Spleen (tissue), 11 donors: ENCODE measurements around the gene KRT78. TPM values are rescaled to one million over a fixed set of nuclear protein-coding genes. Genes with fewer than 3 reads are reported as not detected.

Experiments used
- DNase-seq: peaks from one replicate; pipeline ENCODE4 v3.0.0-alpha.2; 2020
- H3K27ac ChIP-seq, 8 donors: fragments of 200-600 bp; sonication (generic) in 7 of 8; 1 replicate in 4 of 8; 2 replicates in 4 of 8; pipeline versions ENCODE4 v1.5.0 to v1.8.0; 2016 to 2021; ENCODE audit warnings: inconsistent platforms in 4 of 8, mild to moderate bottlenecking in 4 of 8, moderate library complexity in 1 of 8
- H3K27me3 ChIP-seq, 7 donors: fragments of 200-600 bp; sonication (generic) in 6 of 7; replicated peaks in 1 of 7; 1 replicate in 4 of 7; 2 replicates in 3 of 7; pipeline versions ENCODE4 v1.5.0 to v1.8.0; 2016 to 2021; ENCODE audit warnings: inconsistent platforms in 3 of 7, mild to moderate bottlenecking in 1 of 7
- H3K36me3 ChIP-seq, 6 donors: fragments of 200-600 bp; sonication (generic) in 5 of 6; 1 replicate in 4 of 6; 2 replicates in 2 of 6; pipeline versions ENCODE4 v1.5.0 to v1.8.0; 2016 to 2021; ENCODE audit warnings: inconsistent platforms in 2 of 6
- H3K4me1 ChIP-seq, 6 donors: fragments of 200-600 bp; sonication (generic) in 5 of 6; 1 replicate in 3 of 6; 2 replicates in 3 of 6; pipeline versions ENCODE4 v1.5.0 to v1.8.0; 2016 to 2021; ENCODE audit warnings: inconsistent platforms in 3 of 6
- H3K4me3 ChIP-seq, 8 donors: fragments of 200-600 bp; sonication (generic) in 7 of 8; 1 replicate in 4 of 8; 2 replicates in 4 of 8; pipeline versions ENCODE4 v1.5.0 to v1.8.0; 2016 to 2021; ENCODE audit warnings: inconsistent platforms in 4 of 8, mild to moderate bottlenecking in 4 of 8, moderate library complexity in 2 of 8
- H3K9me3 ChIP-seq, 8 donors: fragments of 200-600 bp; sonication (generic) in 7 of 8; 1 replicate in 4 of 8; 2 replicates in 4 of 8; pipeline versions ENCODE4 v1.5.0 to v1.8.0; 2016 to 2021; ENCODE audit warnings: inconsistent platforms in 4 of 8
- POLR2A ChIP-seq, 3 donors: fragments of 450-650 bp; IDR thresholded peaks; one replicate each; pipeline ENCODE4 v1.5.1; 2017; ENCODE audit warnings: antibody characterized with exemption in 3 of 3, mild to moderate bottlenecking in 1 of 3
- POLR2AphosphoS5 ChIP-seq, 3 donors: sonication (generic); formaldehyde crosslinking; IDR thresholded peaks; one replicate each; pipeline ENCODE4 v1.5.1; 2017; ENCODE audit warnings: antibody characterized with exemption in 3 of 3
- WGBS, 5 donors: extraction: QIAGEN DNeasy Blood & Tissue Kit in 3 of 5; methylation state at CpG; one replicate each; pipeline versions ENCODE4 v1.1.5 to v1.1.7; 2013 to 2018; 5-methylcytosine and 5-hydroxymethylcytosine counted together
- intact Hi-C: fragments of 100-400 bp; cut with DNase I; formaldehyde crosslinking; loops from one replicate; pipeline ENCODE4 v1.15.0; 2023; ENCODE audit warnings: low total_unique reads
- polyA plus RNA-seq, 3 donors: library from polyadenylated mRNA; stranded (reverse); fragments of 200-250 nt; gene quantifications; one replicate each; pipeline ENCODE4 v1.2.1, GENCODE V29; 2013
- total RNA-seq, 7 donors: library from RNA; depleted of rRNA in 3 of 7; stranded (reverse); fragments of >200 nt in 3 of 7; fragmentation: NEBNext Ultra II Directional in 4 of 7; extraction: Animal tissue kit (Norgen Biotek cat#: 25700) in 4 of 7; gene quantifications; one replicate each; pipeline versions ENCODE4 v1.1.0 to v1.2.1, GENCODE V29; 2016 to 2021
- TF ChIP-seq, protein P1 (sequence below), 11 experiments: fragments of 200-600 bp in 7 of 11; fragments of 450-650 bp in 4 of 11; sonication (generic) in 4 of 11; IDR thresholded peaks in 8 of 11; conservative IDR thresholded peaks in 3 of 11; 1 replicate in 7 of 11; 2 replicates in 4 of 11; pipeline versions ENCODE4 v1.4.0 to v1.8.0; 2016 to 2021; ENCODE audit warnings: antibody characterized with exemption in 11 of 11, inconsistent platforms in 4 of 11, mild to moderate bottlenecking in 1 of 11
- donor health status: healthy with polysubstance abuse.
- donor health status: DM: no; HTN: no; CAD: no; lungs with moderate emphysema.
- donor health status: DM: no; HTN: no; CAD: no.
- donor health status: Bipolar disorder and iron deficiency.
- donor health status: healthy.
- donor health status: DM: no; HTN: no; CAD: no.
- donor health status: DM: yes; HTN: yes; CAD: no.

Gene KRT78
- total and polyA plus RNA-seq, 10 donors = 0.24 to 0.83 TPM; not detected in 8

DNA sequence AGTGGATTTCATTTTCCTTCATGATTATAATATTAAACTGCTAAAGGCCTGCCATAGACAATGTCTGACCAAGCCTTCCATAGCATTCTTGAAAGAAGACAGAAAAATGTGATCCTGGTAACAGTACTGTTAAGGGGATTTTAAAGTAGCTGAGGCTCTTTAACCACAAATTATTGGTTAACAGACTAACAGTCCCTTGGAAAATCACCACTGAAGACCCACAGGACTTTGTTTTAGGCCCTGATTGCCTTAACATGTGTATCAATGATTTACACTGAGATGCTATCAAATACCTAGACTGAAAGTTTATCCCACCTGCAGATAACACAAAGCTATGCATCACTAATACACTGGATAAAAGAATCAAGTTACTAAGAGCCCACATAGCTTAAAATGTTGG is 20.6 kb downstream of the KRT78 start:
- no peaks in the 10 kb centered on the region for H3K36me3 ChIP-seq
- TF ChIP-seq POLR2A (IDR thresholded peaks at IDR 0.05) (no peak), POLR2AphosphoS5 (IDR thresholded peaks at IDR 0.05) (no peak)
- H3K4me3 ChIP-seq = no peak overlapping the region
- peak overlapping the region in 6 of 8 donors; percentile 1 to 44 (median 32) for H3K27ac ChIP-seq
- intact Hi-C loops = no loop called here
- no peaks in the 10 kb centered on the region for H3K9me3 ChIP-seq
- H3K4me1 ChIP-seq = no peaks in the 10 kb centered on the region
- H3K27me3 ChIP-seq = no peaks in the 10 kb centered on the region
- DNase-seq = no peak

DNA sequence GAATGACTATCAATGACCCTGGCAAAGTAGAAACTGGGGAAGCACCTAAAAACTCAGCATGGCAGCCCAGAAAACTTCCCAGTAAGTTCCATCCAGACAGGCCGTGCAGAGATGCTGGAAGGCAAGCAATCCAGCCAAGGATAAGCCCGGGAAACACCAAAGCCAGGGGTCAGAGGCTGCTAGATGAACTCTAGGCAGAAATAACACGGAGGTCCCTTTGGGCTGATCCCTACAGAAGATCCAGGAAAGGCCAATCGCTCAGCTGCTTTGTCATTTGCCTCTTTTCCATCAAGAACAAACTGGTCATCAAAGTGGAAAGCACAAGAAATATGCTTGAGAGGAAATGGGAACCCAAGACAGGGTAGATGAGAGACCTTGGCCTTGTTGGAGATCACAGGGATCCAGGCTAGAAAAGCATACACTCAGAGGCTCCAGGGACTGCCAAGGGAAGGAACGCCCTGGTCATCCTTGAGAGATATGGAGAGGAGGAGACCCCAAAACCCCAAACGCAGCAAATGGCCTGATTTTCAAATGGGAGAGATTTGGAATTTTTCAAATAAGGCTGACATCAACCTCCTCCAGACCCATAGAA is 21.2 kb downstream of the KRT78 start:
- DNase-seq = no peak
- WGBS, 5 donors = 67 to 85% (median 81%) methylated on average over 6 of the region's 6 CpGs
- no peak overlapping the region for H3K4me3 ChIP-seq
- H3K27me3 ChIP-seq = no peaks in the 10 kb centered on the region
- H3K9me3 ChIP-seq = no peaks in the 10 kb centered on the region
- peak overlapping the region in 6 of 8 donors; percentile 1 to 44 (median 32) for H3K27ac ChIP-seq
- no peaks in the 10 kb centered on the region for H3K36me3 ChIP-seq
- intact Hi-C loops = no loop called here
- TF ChIP-seq POLR2AphosphoS5 (IDR thresholded peaks at IDR 0.05) (no peak), POLR2A (IDR thresholded peaks at IDR 0.05) (no peak)
- TF ChIP-seq, protein P1, sequence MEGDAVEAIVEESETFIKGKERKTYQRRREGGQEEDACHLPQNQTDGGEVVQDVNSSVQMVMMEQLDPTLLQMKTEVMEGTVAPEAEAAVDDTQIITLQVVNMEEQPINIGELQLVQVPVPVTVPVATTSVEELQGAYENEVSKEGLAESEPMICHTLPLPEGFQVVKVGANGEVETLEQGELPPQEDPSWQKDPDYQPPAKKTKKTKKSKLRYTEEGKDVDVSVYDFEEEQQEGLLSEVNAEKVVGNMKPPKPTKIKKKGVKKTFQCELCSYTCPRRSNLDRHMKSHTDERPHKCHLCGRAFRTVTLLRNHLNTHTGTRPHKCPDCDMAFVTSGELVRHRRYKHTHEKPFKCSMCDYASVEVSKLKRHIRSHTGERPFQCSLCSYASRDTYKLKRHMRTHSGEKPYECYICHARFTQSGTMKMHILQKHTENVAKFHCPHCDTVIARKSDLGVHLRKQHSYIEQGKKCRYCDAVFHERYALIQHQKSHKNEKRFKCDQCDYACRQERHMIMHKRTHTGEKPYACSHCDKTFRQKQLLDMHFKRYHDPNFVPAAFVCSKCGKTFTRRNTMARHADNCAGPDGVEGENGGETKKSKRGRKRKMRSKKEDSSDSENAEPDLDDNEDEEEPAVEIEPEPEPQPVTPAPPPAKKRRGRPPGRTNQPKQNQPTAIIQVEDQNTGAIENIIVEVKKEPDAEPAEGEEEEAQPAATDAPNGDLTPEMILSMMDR (IDR thresholded peaks at IDR 0.05 in 8 of 11, conservative IDR thresholded peaks at IDR 0.05 in 3 of 11) = no peak
- no peaks in the 10 kb centered on the region for H3K4me1 ChIP-seq

DNA sequence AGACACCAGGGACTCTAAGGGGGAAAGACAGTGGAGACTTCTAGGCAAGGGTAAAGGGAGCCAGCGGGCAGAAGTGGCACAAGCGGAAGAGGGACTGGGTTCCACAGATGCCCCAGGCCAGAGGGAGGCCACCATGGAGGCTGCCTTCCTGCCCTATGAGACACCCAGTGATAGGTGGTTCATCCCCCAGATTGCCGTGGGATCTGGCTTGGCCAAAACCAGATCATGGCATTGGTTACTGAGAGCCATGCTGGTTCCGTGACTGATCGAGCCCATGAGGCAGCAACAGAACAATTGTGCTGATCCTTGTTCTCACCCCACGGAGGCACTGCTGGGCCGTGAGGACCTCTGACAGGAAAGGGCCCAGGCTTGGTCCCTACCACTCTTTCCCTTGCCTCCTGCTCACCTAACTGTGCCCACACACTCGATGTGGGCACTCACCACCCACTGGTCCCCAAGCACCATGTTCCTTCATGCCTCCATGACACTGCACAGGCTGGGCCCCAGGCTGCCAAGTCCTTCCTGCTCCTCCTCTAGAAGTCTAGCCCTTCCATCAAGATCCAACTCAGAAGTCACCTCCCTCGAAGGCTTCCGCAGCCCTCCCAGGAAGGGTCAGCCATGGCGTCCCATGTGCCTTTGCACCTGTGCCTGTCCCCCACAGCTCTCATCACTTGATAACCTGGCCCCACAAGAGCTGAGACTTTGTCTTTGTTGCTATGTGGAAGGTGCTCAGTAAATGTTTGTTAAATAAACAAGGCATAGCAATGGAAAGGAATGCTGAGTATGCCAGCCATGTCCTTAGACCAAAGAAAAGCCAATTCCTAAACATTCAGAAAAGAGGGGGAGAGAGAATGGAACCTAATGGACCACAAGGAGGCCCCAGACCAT is 21.9 kb downstream of the KRT78 start:
- Histone ChIP-seq H3K9me3 (no peaks in the 10 kb centered on the region), H3K27ac (peak overlapping the region in 1 of 8 donors; percentile 44), H3K36me3 (no peaks in the 10 kb centered on the region), H3K4me3 (no peak overlapping the region), H3K27me3 (peaks cover 0 to 7% (median 0%) of the 10 kb centered on the region in 7 donors), H3K4me1 (peaks cover 0 to 5% (median under 1%) of the 10 kb centered on the region in 6 donors)
- 88 to 95% (median 90%) methylated on average over 11 of the region's 11 CpGs for WGBS, 5 donors
- no peak for DNase-seq
- TF ChIP-seq POLR2A (IDR thresholded peaks at IDR 0.05) (no peak), POLR2AphosphoS5 (IDR thresholded peaks at IDR 0.05) (no peak)
- TF ChIP-seq, protein P1 (IDR thresholded peaks at IDR 0.05 in 8 of 11, conservative IDR thresholded peaks at IDR 0.05 in 3 of 11) = no peak
- intact Hi-C loops = no loop called here

DNA sequence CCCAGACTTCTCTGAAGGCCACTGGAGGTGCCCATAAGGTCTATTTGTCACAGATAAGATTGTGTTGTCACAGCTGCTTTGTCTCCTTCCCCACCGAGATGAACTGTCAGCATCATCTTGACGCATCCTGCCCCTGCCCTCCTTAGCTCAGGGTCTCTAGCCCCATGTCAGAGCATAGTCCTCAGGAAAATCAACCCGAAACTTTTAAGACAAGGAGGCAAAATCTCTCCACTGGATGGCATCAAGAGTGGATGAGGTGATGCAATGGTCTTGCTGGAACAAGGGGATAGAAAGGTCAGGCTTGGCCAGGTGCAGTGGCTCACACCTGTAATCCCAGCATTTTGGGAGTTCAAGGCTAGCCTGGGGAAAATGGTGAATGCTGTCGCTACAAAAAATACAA is 22.8 kb downstream of the KRT78 start:
- no peak overlapping the region for H3K27ac ChIP-seq
- H3K4me3 ChIP-seq = no peak overlapping the region
- 64 to 90% (median 79%) methylated on average over 4 of the region's 4 CpGs for WGBS, 5 donors
- peaks cover 0 to 8% (median 1%) of the 10 kb centered on the region in 6 donors for H3K4me1 ChIP-seq
- H3K36me3 ChIP-seq = no peaks in the 10 kb centered on the region
- TF ChIP-seq, protein P1 (IDR thresholded peaks at IDR 0.05 in 8 of 11, conservative IDR thresholded peaks at IDR 0.05 in 3 of 11) = no peak
- TF ChIP-seq POLR2A (IDR thresholded peaks at IDR 0.05) = no peak
- TF ChIP-seq POLR2AphosphoS5 (IDR thresholded peaks at IDR 0.05) = no peak
- peak; percentile 6 for DNase-seq
- peaks cover 0 to 11% (median 0%) of the 10 kb centered on the region in 7 donors for H3K27me3 ChIP-seq
- H3K9me3 ChIP-seq = no peaks in the 10 kb centered on the region
- intact Hi-C loops = no loop called here
